BE2C (cell line): Measurements from ENCODE around the gene SMTNL2.

ENCODE experiments used
- DNase-seq: peaks from one replicate; pipeline ENCODE4 v3.0.0-alpha.2; 2020
- H3K27me3 ChIP-seq: fragments of 250-450 bp; sonication (Bioruptor Pico); 2 replicates; pipeline ENCODE4 v1.5.1; 2020; ENCODE audit warnings: mild to moderate bottlenecking
- H3K36me3 ChIP-seq: fragments of 250-450 bp; sonication (Bioruptor Pico); 2 replicates; pipeline ENCODE4 v1.5.1; 2020; ENCODE audit warnings: mild to moderate bottlenecking
- H3K4me1 ChIP-seq: fragments of 250-450 bp; sonication (Bioruptor Pico); 2 replicates; pipeline ENCODE4 v1.5.1; 2020
- H3K4me3 ChIP-seq: 2 replicates; pipeline ENCODE4 v1.5.1; 2011; ENCODE audit warnings: low read depth, low read length
- H3K9me3 ChIP-seq: fragments of 250-450 bp; sonication (Bioruptor Pico); 2 replicates; pipeline ENCODE4 v1.5.1; 2020
- TF ChIP-seq, protein P1 (sequence below): IDR thresholded peaks from 2 replicates; pipeline ENCODE4 v1.5.1; 2012; ENCODE audit warnings: mild to moderate bottlenecking, low read depth, low read length

SMTNL2 gene

DNA sequence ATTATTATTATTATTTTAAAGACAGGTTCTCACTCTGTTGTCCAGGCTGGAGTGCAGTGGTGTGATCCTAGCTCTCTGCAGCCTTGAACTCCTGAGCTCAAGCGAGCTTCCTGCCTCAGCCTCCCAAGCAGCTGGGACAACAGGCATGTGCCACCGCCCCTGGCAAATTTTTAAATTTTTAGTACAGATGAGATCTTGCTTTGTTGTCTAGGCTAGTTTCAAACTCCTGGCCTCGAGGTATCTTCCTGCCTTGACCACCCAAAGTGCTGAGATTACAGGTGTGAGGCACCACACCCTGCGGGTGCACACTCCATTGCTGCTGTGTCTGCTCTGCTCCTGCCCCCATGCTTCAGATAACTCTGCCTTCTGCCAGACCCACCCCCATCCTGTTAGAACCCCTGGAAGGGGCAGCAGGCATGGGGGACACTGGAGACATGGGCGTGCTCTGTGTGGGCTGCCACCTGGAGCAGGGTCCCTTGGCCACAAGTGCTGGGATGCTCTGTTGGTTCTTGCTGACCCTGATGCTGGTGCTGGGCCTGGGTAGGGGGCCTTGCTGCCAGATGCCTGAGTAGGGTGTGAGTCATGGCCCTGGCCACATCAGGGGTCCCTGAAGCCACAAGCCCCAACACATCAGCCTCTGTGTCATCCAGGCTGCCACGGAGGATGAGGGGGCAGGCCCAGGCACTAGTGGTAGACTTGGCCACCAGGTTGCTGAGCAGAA, 26.5 kb upstream of the SMTNL2 start:
- Histone ChIP-seq H3K27me3 (no peaks in the 10 kb centered on the region), H3K9me3 (no peaks in the 10 kb centered on the region), H3K4me3 (no peak overlapping the region), H3K4me1 (no peaks in the 10 kb centered on the region), H3K36me3 (peaks cover 2% of the 10 kb centered on the region; the same call in 1 of the 2 replicates)
- TF ChIP-seq, protein P1, sequence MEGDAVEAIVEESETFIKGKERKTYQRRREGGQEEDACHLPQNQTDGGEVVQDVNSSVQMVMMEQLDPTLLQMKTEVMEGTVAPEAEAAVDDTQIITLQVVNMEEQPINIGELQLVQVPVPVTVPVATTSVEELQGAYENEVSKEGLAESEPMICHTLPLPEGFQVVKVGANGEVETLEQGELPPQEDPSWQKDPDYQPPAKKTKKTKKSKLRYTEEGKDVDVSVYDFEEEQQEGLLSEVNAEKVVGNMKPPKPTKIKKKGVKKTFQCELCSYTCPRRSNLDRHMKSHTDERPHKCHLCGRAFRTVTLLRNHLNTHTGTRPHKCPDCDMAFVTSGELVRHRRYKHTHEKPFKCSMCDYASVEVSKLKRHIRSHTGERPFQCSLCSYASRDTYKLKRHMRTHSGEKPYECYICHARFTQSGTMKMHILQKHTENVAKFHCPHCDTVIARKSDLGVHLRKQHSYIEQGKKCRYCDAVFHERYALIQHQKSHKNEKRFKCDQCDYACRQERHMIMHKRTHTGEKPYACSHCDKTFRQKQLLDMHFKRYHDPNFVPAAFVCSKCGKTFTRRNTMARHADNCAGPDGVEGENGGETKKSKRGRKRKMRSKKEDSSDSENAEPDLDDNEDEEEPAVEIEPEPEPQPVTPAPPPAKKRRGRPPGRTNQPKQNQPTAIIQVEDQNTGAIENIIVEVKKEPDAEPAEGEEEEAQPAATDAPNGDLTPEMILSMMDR, result no peak
- DNase-seq, result no peak

DNA sequence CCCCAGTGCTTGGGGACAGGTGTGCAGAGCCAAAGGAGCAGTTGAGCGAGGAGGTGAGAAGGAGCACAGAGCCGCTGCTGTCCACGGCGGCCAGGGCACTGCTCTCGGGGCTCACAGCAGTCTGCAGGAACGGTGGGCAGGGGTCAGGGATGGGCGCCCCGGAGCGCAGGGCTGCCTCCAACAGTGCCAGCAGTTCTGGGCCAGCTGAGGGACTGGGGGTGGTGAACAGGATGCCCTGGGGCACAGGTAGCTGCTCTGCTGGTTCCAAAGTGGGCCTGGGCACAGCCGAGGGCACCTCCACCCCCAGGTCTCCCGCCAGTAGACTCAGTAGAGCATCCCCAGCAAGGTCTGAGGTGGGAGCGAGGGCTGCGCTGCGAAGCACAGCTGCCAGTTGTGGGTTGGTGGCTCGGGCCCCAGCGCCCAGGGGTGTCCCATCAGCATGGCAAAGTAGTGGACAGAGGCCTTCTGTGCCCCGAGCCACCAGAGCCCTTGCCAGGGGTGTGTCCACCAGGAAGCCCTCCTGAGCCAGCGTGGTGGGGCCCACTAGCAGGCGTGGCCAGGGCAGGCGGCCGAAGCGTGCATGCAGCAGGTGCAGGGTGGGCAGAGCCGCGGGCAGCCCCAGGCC, 25.9 kb upstream of the SMTNL2 start:
- H3K27me3 ChIP-seq, result no peaks in the 10 kb centered on the region
- TF ChIP-seq, protein P1, result no peak
- DNase-seq, result no peak
- H3K4me1 ChIP-seq, result no peaks in the 10 kb centered on the region
- H3K36me3 ChIP-seq, result no peaks in the 10 kb centered on the region
- H3K4me3 ChIP-seq, result no peak overlapping the region
- no peaks in the 10 kb centered on the region for H3K9me3 ChIP-seq

DNA sequence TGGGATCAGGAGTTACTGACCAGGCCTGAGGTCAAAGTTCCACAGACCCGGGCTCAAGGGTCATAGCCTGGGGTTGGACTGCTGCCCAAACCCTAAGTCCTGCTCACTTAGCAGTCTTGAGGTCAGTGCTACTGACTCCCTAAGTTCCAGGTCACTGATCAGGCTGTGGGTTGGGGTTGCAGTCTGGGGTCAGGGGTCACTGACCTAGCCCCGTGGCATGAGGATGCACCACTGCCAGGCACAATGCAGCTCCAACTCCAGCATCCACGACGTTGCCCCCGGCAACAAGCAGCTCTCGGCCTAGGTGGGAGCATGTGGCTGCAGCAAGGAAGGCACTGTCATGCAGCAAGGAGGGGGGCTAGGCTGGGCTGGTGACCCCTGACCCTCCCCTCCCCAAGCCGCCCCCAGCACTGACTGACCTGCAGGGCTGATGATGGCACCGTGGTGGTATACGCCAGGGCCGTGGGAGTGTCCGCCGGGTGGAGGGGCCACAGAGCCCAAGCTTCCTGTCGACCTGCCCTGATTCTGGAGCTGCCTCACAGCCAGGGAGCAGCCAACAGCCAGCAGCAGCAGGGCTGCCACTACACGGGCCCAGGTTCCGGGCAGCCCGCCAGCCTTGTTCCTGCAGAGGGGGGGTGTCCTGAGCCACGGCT, 25.1 kb upstream of the SMTNL2 start:
- no peaks in the 10 kb centered on the region for H3K36me3 ChIP-seq
- no peaks in the 10 kb centered on the region for H3K27me3 ChIP-seq
- no peaks in the 10 kb centered on the region for H3K9me3 ChIP-seq
- TF ChIP-seq, protein P1, result no peak
- no peak for DNase-seq
- no peak overlapping the region for H3K4me3 ChIP-seq
- no peaks in the 10 kb centered on the region for H3K4me1 ChIP-seq

DNA sequence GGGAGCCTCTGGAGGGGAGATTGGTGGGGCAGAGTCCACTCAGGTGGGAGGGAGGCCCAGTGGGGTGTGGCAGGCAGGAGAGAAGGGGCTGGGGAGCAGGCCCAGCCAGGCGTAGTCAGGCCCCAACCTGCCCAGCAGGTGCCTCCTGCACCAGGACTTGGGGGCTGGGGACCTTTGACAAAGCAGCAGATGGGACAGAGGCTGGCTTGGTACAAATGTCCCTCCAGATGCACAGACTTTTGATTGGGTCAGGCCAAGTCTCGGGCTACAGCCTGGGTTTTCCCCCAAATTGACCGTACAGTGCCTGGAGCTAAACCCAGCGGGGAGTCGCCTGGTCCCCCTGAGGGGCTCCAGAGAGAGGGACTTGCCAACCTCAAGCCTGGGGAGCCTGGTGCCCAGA, 24.4 kb upstream of the SMTNL2 start:
- no peaks in the 10 kb centered on the region for H3K27me3 ChIP-seq
- H3K9me3 ChIP-seq, result no peaks in the 10 kb centered on the region
- no peaks in the 10 kb centered on the region for H3K4me1 ChIP-seq
- no peaks in the 10 kb centered on the region for H3K36me3 ChIP-seq
- no peak overlapping the region for H3K4me3 ChIP-seq
- TF ChIP-seq, protein P1, result no peak
- no peak for DNase-seq

DNA sequence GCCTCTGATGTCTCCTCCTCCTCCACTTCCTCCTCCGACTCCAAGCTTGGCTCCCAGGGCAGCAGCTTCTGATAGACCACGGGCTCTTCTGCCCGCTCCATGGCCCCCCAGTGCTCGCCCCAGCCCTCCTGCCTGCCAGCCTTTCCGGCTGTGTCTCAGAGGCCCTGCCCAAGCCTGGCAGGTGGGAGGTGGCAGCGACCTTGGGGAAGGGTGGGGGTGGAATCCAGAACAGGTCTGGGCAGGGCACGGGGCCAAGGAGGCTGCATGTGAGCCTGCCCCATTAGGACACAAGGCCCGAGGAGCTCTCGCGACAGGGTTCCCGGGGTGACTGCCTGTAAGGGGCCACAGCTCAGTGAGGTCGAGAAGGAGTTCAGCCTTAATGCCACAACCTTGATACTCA, 23.9 kb upstream of the SMTNL2 start, which contains the start of gene GGT6:
Gene GGT6 (minus strand): TSS at position 157 of the 400 bp plus-strand sequence. CDS start 56 bp downstream, at position 101.
- TF ChIP-seq, protein P1, result no peak
- H3K4me1 ChIP-seq, result no peaks in the 10 kb centered on the region
- no peak within 1 kb of the TSS for H3K4me3 ChIP-seq

DNA sequence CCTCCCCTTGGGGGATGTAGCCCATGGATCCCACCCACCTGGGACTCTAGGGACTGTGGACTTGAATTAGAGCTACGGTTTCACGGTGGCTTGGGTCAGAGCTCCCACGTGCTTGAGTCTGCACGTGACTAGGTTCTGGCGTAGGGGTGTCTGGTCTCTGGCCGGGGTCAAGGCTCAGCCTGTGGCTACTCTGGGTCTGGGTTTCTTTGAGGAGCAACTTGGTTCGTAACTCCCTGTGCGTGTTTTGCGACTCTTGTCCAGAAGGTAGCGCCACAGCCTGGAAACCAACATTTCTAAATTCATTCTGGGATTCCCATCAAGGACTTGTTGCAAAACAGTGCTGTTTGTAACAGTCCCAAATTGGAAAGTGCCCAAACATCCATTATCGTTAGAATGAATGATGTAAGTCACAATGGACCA, 23.5 kb upstream of the SMTNL2 start:
- no peaks in the 10 kb centered on the region for H3K36me3 ChIP-seq
- no peaks in the 10 kb centered on the region for H3K27me3 ChIP-seq
- H3K9me3 ChIP-seq, result no peaks in the 10 kb centered on the region
- no peak for DNase-seq
- no peaks in the 10 kb centered on the region for H3K4me1 ChIP-seq
- no peak overlapping the region for H3K4me3 ChIP-seq
- TF ChIP-seq, protein P1, result peak; percentile 24

More for the DNA sequence above, 23.9 kb upstream of the SMTNL2 start, which contains the start of gene GGT6:
- Histone ChIP-seq H3K9me3 (no peaks in the 10 kb centered on the region), H3K36me3 (no peaks in the 10 kb centered on the region), H3K27me3 (no peaks in the 10 kb centered on the region)
- no peak for DNase-seq
